HFFc6 (cell line): ENCODE measurements around the gene ZNF470. TPM values are rescaled to one million over a fixed set of nuclear protein-coding genes. Genes with fewer than 3 reads are reported as not detected.
A peak's percentile ranks its signal among the peaks of the same experiment; 100 is the strongest.

Experiments
- DNase-seq: peaks from one replicate; pipeline ENCODE4 v3.0.0-alpha.2; 2018
- H3K27ac Mint-ChIP-seq: 2 replicates; pipeline ENCODE4 v1.8.0; 2020; ENCODE audit warnings: mild to moderate bottlenecking, mixed read lengths
- H3K27me3 Mint-ChIP-seq: 2 replicates; pipeline ENCODE4 v1.8.0; 2021; ENCODE audit warnings: mild to moderate bottlenecking, moderate library complexity, mixed read lengths; ENCODE audit not compliant: insufficient read depth
- H3K36me3 Mint-ChIP-seq: 2 replicates; pipeline ENCODE4 v1.8.0; 2021; ENCODE audit warnings: low read depth, mixed read lengths
- H3K4me1 Mint-ChIP-seq: 2 replicates; pipeline ENCODE4 v1.8.0; 2020; ENCODE audit warnings: low read depth, mixed read lengths
- H3K4me3 Mint-ChIP-seq: 2 replicates; pipeline ENCODE4 v1.8.0; 2020; ENCODE audit warnings: mild to moderate bottlenecking, moderate library complexity, mixed read lengths
- H3K9me3 Mint-ChIP-seq: 2 replicates; pipeline ENCODE4 v1.8.0; 2020; ENCODE audit warnings: mild to moderate bottlenecking, mixed read lengths
- total RNA-seq, 6 experiments: library from RNA; stranded (reverse); fragmentation: NEBNext Ultra II Directional; extraction: Animal tissue kit (Norgen Biotek cat#: 25700); gene quantifications; 2 replicates in 1 of 6; 3 replicates in 5 of 6; pipeline ENCODE4 v1.2.3, GENCODE V29; 2021
- TF ChIP-seq, protein P1 (sequence below): fragments of 200-600 bp; sonication (generic); IDR thresholded peaks from 2 replicates; pipeline ENCODE4 v1.5.0; 2021; ENCODE audit warnings: antibody characterized with exemption, mild to moderate bottlenecking

The ZNF470 gene
- total RNA-seq, 6 experiments from 2014 or later = 2.2 to 3.1 (median 2.6) TPM

DNA sequence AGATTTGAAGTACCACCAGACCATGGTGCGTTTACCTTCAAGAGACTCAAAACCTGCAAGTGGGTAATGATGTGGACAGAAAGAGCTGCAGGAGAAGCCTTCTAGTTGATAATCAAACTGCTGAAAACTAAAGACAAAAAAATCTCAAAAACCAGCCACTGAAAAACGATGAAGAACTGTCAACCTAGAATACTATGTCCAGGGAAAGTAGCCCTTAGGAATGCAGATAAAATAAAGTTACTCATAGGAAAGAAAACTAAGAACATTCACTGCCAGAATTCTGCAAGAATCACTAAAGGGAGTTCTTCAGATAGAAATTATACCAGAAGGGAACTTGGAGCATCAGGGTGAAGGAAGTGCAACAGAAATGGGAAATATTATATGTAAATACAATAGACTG is 5.3 kb downstream of the ZNF470 start:
- Mint-ChIP-seq H3K4me3 (no peak overlapping the region), H3K27me3 (no peaks in the 10 kb centered on the region), H3K9me3 (peaks cover 86% of the 10 kb centered on the region), H3K27ac (no peak overlapping the region), H3K36me3 (peaks cover 83% of the 10 kb centered on the region), H3K4me1 (peaks cover 5% of the 10 kb centered on the region)
- TF ChIP-seq, protein P1, sequence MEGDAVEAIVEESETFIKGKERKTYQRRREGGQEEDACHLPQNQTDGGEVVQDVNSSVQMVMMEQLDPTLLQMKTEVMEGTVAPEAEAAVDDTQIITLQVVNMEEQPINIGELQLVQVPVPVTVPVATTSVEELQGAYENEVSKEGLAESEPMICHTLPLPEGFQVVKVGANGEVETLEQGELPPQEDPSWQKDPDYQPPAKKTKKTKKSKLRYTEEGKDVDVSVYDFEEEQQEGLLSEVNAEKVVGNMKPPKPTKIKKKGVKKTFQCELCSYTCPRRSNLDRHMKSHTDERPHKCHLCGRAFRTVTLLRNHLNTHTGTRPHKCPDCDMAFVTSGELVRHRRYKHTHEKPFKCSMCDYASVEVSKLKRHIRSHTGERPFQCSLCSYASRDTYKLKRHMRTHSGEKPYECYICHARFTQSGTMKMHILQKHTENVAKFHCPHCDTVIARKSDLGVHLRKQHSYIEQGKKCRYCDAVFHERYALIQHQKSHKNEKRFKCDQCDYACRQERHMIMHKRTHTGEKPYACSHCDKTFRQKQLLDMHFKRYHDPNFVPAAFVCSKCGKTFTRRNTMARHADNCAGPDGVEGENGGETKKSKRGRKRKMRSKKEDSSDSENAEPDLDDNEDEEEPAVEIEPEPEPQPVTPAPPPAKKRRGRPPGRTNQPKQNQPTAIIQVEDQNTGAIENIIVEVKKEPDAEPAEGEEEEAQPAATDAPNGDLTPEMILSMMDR = no peak
- DNase-seq = no peak

DNA sequence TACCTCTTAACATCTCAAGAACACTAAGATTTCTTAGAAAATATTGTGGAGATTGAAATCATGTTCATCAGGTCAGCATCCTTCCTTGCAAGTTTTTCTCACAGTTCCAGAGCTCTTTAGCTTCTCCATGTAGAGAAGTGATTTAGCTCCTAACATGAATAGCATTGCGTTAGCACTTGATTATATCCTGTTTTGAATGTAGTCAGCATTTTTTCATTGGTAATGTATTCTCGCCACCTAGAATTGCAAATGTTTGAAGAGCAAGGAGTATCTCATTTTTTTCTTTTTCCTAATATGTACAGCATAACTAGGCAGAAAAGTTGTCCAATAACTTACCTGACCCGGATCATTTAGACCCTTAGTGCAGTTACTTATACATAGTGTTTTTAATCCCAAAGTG is 6.6 kb downstream of the ZNF470 start:
- peaks cover 91% of the 10 kb centered on the region for H3K36me3 Mint-ChIP-seq
- DNase-seq = no peak
- no peaks in the 10 kb centered on the region for H3K4me1 Mint-ChIP-seq
- no peak overlapping the region for H3K4me3 Mint-ChIP-seq
- H3K9me3 Mint-ChIP-seq = peaks cover 90% of the 10 kb centered on the region
- no peak overlapping the region for H3K27ac Mint-ChIP-seq
- TF ChIP-seq, protein P1 = no peak
- no peaks in the 10 kb centered on the region for H3K27me3 Mint-ChIP-seq

DNA sequence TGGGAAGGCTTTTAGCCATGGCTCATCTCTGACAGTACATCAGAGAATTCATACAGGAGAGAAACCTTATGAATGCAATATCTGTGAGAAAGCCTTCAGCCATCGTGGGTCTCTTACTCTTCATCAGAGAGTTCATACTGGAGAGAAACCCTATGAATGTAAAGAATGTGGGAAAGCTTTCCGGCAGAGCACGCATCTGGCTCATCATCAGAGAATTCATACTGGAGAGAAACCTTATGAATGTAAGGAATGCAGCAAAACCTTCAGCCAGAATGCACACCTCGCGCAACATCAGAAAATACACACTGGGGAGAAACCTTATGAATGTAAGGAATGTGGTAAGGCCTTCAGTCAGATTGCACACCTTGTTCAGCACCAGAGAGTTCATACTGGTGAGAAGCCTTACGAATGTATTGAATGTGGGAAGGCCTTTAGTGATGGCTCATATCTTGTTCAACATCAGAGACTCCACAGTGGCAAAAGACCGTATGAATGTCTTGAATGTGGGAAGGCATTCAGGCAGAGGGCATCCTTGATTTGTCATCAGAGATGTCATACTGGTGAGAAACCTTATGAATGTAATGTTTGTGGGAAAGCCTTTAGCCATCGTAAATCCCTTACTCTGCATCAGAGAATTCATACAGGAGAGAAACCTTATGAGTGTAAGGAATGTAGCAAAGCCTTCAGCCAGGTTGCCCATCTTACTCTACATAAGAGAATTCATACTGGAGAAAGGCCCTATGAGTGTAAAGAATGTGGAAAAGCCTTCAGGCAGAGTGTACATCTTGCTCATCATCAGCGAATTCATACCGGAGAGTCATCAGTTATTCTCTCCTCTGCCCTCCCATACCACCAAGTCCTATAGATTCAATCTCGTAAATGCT is 10.7 kb downstream of the ZNF470 start:
- TF ChIP-seq, protein P1 = no peak
- Mint-ChIP-seq H3K4me1 (no peaks in the 10 kb centered on the region), H3K36me3 (peaks cover 81% of the 10 kb centered on the region), H3K27ac (no peak overlapping the region), H3K9me3 (peaks cover 95% of the 10 kb centered on the region), H3K4me3 (no peak overlapping the region), H3K27me3 (no peaks in the 10 kb centered on the region)
- DNase-seq = no peak

DNA sequence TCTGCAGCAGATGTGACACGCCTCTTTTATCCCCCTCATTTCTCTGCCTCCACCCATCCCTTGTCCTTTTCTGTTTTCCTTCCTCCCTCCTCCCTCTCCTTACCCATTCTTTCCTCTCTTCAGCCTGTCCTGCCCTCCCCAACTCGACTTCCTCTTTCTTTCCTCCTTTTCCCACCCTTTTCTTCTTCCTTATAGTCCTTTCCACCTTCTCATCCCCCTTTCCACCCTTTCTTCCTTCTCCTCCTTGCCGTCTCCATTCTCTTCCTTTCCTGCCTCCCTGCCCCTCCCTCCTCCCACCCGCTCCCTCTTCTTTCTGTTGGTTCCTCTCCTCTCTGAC is 27.1 kb downstream of the ZNF470 start:
- Mint-ChIP-seq H3K36me3 (peaks cover 30% of the 10 kb centered on the region), H3K9me3 (peaks cover 38% of the 10 kb centered on the region), H3K4me1 (peaks cover 13% of the 10 kb centered on the region), H3K27me3 (peaks cover 3% of the 10 kb centered on the region; the same call in 1 of the 2 replicates), H3K27ac (no peak overlapping the region), H3K4me3 (peak overlapping the region; percentile 94)
- TF ChIP-seq, protein P1 = no peak
- DNase-seq = no peak

DNA sequence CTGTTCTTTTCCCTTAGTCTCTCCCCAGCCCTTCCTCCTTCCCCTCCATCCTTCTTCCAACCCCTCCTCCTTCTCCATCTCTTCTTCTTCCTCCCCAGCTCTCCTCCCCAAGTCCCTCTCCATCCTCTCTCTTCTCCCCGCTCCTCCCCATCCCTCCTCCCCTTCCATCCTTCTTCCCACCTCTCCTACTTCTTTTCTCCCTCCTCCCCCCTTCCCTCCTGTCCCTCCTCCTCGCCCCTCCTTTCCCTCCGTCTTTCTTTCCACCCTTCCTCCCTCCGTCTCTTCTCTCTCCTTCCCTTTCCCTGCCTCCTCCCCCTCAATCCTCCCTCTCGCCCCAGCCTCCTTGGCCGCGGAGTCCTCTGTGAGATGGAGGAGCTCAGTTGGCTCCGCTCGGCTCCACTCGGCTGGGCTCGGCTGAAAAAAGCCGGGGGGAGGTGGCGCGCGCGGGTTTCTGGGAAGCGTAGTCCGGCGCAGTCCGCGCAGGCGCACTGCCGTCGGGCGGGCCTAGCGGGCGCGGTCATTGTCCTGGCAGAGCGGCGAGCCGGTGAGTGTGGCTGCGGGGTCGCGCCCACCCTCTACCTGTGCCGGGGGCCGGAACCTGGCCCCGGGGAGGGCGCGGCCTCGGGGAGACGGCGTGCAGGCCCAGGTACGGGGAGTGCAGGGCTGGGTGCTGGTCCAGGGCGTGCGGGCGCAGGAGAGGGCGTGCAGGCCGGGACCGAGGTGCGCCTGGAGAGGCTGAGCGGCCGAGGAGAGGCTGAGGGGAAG is 27.7 kb downstream of the ZNF470 start, which contains the start of gene ZNF71:
Gene ZNF71, plus strand, starts transcription at position 520 of the 765 bp plus-strand sequence. CDS start 6,257 bp downstream, outside the sequence.
- TF ChIP-seq, protein P1 = no peak
- Mint-ChIP-seq H3K27ac (peak within 1 kb of the TSS; percentile 44), H3K36me3 (peaks cover 31% of the 10 kb centered on the region), H3K9me3 (peaks cover 39% of the 10 kb centered on the region), H3K27me3 (peaks cover 3% of the 10 kb centered on the region; the same call in 1 of the 2 replicates), H3K4me3 (peak within 1 kb of the TSS; percentile 94), H3K4me1 (peaks cover 13% of the 10 kb centered on the region)
- DNase-seq = peak; percentile 80
